ENCODE data around the gene SLC6A3. TPM values are rescaled to one million over a fixed set of nuclear protein-coding genes. Genes with fewer than 3 reads are reported as not detected.

SLC6A3 gene
- total and polyA plus RNA-seq, 2 of the 13 experiments (the other 11 are each of a cell fraction or from before 2014, with no cell fraction given): 0.01 TPM; not detected in 1

DNA sequence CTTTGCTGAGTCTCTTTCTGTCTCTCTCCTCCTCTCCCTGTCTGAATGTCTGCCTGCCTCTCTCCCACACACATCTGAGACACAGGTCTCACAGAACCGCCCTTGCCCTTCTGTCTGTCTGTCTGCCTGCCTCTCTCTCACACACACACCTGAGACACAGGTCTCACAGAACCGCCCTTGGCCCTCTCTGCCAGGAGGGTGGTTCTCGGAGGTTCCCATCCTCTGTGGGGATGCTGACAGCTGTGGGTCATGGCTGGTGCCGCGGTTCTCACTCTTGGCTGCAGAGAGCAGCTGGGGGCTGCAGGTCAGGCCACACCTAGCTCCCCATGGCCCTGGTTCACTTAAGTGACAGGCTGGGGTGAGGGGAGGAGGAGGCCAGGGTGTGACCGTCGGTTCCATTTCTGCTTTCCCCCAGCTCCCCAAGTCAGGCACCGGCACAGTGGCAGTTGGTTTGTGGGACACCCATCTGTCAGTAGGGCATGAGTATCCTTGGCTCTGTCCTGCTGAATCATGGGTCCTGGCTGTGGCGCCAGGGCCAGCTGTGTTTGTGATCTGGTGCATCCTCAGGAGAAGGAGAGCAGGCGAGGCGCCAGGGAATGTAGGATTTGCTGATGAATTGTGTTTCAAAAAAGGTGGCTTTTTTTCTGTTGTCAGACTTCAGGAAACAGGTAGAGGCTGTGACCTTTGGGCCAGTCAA lies 58.0 kb downstream of the SLC6A3 start:
- POLR2A ChIA-PET: no interaction called here
- in situ Hi-C loops (cut with HindIII; ENCODE audit: extremely low pct_ligation_motif_present, low pct_unique_long_range_greater_than_20kb) (loop anchor here (10.0 kb wide), 1 partner anchor 258 kb away; no protein-coding TSS in a partner anchor), intact Hi-C loops (cut with micrococcal nuclease; ENCODE audit: unreplicated experiment) (no loop called here)
- Histone ChIP-seq H3K9ac (ENCODE audit: insufficient read depth, low read depth, low read length) (no peak overlapping the region), H4K20me1 (ENCODE audit: insufficient read depth, low read length) (no peaks in the 10 kb centered on the region), H3K79me2 (ENCODE audit: insufficient read depth, low read length) (no peaks in the 10 kb centered on the region), H3K36me3 (replicated peaks in 1 of 2; ENCODE audit: control insufficient read depth in 1 of 2, insufficient read depth in 2 of 2, low read length in 2 of 2) (no peaks in the 10 kb centered on the region), H3K4me3 (replicated peaks in 1 of 3; ENCODE audit: insufficient read depth in 1 of 3, low read depth in 2 of 3, low read length in 3 of 3) (no peak overlapping the region), H3K9me3 (ENCODE audit: low read length) (no peaks in the 10 kb centered on the region), H3K4me1 (ENCODE audit: insufficient read depth, low read length) (peaks cover 9% of the 10 kb centered on the region; the same call in 1 of the 2 replicates), H3K4me2 (ENCODE audit: low read depth, low read length) (no peak overlapping the region), H3K27ac (ENCODE audit: extremely low read length, insufficient read depth, low read length) (no peak overlapping the region), H3K27me3 (ENCODE audit: control insufficient read depth in 1 of 2, insufficient read depth in 2 of 2, low read length in 2 of 2) (peaks cover 23 to 86% of the 10 kb centered on the region in 2 experiments), H2AFZ (ENCODE audit: low read length) (no peak overlapping the region)
- CTCF ChIA-PET (ENCODE audit: low intra/inter-chr PET ratio, low total read pairs): no interaction called here
- WGBS (ENCODE audit: low lambda C conversion rate): 16% methylated on average over 8 of the region's 11 CpGs
- ATAC-seq (no peak), FAIRE-seq (no peak), DNase-seq (ENCODE audit: low spot score) (no peak)
- BruUV-seq (replicated peaks): no TSS peak
- no peak for TF ChIP-seq ARHGAP35 (CRISPR knock-in tag; IDR thresholded peaks at IDR 0.05; ENCODE audit: borderline replicate concordance)
- no peak for TF ChIP-seq MXD4 (CRISPR knock-in tag; IDR thresholded peaks at IDR 0.05)
- TF ChIP-seq ZNF253 (CRISPR knock-in tag; IDR thresholded peaks at IDR 0.05; ENCODE audit: borderline replicate concordance): no peak
- TF ChIP-seq, protein P1, sequence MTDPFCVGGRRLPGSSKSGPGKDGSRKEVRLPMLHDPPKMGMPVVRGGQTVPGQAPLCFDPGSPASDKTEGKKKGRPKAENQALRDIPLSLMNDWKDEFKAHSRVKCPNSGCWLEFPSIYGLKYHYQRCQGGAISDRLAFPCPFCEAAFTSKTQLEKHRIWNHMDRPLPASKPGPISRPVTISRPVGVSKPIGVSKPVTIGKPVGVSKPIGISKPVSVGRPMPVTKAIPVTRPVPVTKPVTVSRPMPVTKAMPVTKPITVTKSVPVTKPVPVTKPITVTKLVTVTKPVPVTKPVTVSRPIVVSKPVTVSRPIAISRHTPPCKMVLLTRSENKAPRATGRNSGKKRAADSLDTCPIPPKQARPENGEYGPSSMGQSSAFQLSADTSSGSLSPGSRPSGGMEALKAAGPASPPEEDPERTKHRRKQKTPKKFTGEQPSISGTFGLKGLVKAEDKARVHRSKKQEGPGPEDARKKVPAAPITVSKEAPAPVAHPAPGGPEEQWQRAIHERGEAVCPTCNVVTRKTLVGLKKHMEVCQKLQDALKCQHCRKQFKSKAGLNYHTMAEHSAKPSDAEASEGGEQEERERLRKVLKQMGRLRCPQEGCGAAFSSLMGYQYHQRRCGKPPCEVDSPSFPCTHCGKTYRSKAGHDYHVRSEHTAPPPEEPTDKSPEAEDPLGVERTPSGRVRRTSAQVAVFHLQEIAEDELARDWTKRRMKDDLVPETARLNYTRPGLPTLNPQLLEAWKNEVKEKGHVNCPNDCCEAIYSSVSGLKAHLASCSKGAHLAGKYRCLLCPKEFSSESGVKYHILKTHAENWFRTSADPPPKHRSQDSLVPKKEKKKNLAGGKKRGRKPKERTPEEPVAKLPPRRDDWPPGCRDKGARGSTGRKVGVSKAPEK (CRISPR knock-in tag; IDR thresholded peaks at IDR 0.05; ENCODE audit: borderline replicate concordance): no peak
- TF ChIP-seq RFX1 (IDR thresholded peaks at IDR 0.05): no peak
- no peak for TF ChIP-seq DRAP1 (CRISPR knock-in tag; IDR thresholded peaks at IDR 0.05)
- TF ChIP-seq BRF2 (CRISPR knock-in tag; IDR thresholded peaks at IDR 0.05): no peak
- no peak for TF ChIP-seq ZNF713 (CRISPR knock-in tag; IDR thresholded peaks at IDR 0.05)
- no peak for TF ChIP-seq FOXP1 (IDR thresholded peaks at IDR 0.05)
- no peak for TF ChIP-seq FOXP1 (CRISPR knock-in tag; IDR thresholded peaks at IDR 0.05)
- TF ChIP-seq ZUFSP (CRISPR knock-in tag; IDR thresholded peaks at IDR 0.05; ENCODE audit: borderline replicate concordance): no peak
